Fibroblast of mammary gland (primary cell): ENCODE data around the gene CDH1.

Experiments
- DNase-seq: peaks from one replicate; pipeline ENCODE4 v3.0.0-alpha.2; 2010; ENCODE audit warnings: low read depth
- H3K4me3 ChIP-seq: 2 replicates; pipeline ENCODE4 v1.5.1; 2011; ENCODE audit warnings: low read depth, mild to moderate bottlenecking, low read length, moderate library complexity; ENCODE audit not compliant: control insufficient read depth
- TF ChIP-seq, protein P1 (sequence below): conservative IDR thresholded peaks from 2 replicates; pipeline ENCODE4 v1.5.1; 2011; ENCODE audit warnings: low read depth, low read length, inconsistent platforms; ENCODE audit not compliant: control insufficient read depth, insufficient read depth

The CDH1 gene

DNA sequence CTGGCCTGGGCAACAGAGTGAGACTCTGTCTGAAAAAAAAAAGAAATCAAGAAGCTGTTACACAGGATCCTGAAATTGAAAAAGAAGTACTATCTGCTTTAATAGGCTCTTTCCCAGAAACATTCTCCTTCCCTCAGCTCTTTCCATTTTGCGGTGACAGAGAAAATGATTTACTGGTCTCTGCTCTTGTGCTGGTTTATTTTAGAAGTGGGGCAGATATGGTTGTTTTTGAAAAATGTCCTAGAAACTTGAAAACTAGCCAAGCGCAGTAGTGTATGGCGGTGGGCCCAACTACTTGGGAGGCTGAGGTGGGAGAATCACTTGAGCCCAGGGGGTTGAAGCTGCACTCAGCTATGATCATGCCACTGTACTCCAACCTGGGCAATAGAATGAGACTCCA, 77.4 kb downstream of the CDH1 start:
- TF ChIP-seq, protein P1, sequence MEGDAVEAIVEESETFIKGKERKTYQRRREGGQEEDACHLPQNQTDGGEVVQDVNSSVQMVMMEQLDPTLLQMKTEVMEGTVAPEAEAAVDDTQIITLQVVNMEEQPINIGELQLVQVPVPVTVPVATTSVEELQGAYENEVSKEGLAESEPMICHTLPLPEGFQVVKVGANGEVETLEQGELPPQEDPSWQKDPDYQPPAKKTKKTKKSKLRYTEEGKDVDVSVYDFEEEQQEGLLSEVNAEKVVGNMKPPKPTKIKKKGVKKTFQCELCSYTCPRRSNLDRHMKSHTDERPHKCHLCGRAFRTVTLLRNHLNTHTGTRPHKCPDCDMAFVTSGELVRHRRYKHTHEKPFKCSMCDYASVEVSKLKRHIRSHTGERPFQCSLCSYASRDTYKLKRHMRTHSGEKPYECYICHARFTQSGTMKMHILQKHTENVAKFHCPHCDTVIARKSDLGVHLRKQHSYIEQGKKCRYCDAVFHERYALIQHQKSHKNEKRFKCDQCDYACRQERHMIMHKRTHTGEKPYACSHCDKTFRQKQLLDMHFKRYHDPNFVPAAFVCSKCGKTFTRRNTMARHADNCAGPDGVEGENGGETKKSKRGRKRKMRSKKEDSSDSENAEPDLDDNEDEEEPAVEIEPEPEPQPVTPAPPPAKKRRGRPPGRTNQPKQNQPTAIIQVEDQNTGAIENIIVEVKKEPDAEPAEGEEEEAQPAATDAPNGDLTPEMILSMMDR = no peak
- no peak overlapping the region for H3K4me3 ChIP-seq

DNA sequence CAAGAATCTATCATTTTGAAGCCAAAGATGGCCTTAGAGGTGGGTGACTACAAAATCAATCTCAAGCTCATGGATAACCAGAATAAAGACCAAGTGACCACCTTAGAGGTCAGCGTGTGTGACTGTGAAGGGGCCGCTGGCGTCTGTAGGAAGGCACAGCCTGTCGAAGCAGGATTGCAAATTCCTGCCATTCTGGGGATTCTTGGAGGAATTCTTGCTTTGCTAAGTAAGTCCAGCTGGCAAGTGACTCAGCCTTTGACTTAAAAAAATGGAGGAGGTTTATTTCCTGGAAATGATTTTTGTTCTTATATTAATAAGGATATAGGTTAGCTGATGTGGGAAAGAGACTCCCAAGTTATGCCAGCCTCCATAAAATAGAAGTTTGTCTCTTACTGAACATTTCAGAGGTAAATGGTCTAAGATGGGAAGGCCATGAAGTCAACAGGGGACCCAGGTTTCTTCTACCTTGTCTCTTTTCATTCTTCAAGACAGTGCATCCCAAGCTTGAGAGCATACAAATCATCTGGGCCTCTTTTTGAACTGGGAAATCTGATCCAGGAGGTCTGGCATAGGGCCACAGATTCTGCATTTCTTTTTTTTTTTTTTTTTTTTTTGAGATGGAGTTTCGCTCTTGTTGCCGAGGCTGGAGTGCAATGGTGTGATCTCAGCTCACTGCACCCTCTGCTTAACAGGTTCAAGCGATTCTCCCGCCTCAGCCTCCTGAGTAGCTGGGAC, 86.5 kb downstream of the CDH1 start:
- H3K4me3 ChIP-seq = no peak overlapping the region
- peak; percentile 77 for DNase-seq
- TF ChIP-seq, protein P1 = no peak

More for the DNA sequence above, 77.4 kb downstream of the CDH1 start:
- DNase-seq = no peak

DNA sequence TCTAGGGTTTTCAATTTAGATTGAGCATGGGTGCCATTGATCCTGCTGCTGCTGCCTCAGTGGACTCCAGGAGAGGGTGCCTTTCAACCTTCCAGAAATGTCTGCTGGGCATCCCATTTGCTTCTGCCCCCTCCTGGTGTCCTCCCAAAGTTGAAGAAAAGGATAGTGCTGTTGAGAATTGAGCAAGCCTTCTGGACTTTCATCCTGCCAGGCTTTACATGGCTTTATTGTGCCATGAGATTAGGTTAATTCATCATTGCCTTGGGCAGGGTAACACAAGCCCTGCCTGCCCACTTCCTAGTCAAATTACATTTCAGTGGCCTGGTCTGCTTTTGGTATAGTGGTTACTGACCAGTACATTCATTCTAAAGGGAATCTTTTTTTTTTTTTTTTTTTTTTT, 88.3 kb downstream of the CDH1 start:
- H3K4me3 ChIP-seq = no peak overlapping the region
- DNase-seq = no peak
- TF ChIP-seq, protein P1 = no peak

DNA sequence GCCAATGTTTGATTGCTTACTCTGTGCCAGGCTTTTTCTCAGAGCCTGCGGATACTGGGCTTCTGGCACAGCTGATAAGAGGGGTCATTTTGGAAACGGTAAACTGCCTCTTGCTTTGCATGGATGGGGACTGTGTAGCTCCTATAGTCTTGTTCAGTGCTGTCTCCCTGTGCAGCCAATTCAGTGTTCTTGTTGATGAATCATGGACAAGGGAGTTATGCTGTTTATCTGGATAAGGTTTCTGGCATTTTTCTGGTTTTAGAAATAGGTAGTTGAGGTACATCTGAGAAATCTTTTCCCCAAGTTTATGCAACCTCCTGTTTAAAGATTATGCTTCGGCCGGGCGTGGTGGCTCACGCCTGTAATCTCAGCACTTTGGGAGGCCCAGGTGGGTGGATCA, 89.6 kb downstream of the CDH1 start:
- TF ChIP-seq, protein P1 = no peak
- DNase-seq = no peak
- H3K4me3 ChIP-seq = no peak overlapping the region

DNA sequence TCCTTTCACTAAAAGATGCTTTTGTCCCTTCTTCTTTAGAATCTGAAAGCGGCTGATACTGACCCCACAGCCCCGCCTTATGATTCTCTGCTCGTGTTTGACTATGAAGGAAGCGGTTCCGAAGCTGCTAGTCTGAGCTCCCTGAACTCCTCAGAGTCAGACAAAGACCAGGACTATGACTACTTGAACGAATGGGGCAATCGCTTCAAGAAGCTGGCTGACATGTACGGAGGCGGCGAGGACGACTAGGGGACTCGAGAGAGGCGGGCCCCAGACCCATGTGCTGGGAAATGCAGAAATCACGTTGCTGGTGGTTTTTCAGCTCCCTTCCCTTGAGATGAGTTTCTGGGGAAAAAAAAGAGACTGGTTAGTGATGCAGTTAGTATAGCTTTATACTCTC, 96.2 kb downstream of the CDH1 start:
- TF ChIP-seq, protein P1 = no peak
- H3K4me3 ChIP-seq = no peak overlapping the region
- DNase-seq = no peak

DNA sequence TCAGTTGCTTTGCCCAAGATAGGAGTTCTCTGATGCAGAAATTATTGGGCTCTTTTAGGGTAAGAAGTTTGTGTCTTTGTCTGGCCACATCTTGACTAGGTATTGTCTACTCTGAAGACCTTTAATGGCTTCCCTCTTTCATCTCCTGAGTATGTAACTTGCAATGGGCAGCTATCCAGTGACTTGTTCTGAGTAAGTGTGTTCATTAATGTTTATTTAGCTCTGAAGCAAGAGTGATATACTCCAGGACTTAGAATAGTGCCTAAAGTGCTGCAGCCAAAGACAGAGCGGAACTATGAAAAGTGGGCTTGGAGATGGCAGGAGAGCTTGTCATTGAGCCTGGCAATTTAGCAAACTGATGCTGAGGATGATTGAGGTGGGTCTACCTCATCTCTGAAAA, 97.5 kb downstream of the CDH1 start:
- H3K4me3 ChIP-seq = no peak overlapping the region
- peak; percentile 17 for DNase-seq
- TF ChIP-seq, protein P1 = no peak

DNA sequence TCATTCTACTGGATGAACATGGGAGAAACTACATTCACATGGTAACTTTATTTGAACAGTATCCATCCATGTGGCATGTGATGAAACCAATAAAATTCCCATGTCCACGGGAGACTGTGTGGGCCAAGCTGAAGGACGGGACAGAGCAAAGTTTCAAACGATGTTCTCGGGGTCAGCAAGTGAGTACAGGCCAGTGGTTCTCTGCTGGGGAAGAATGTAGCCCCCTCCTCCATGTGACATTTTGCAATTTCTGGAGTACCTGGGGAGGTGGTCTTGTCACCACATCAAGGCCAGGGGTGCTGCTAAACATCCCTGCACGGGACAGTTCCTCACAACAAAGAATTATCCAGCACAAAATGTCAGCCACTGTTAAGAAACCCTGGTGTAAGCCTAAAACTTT, 98.9 kb downstream of the CDH1 start:
- TF ChIP-seq, protein P1 = no peak
- DNase-seq = no peak
- no peak overlapping the region for H3K4me3 ChIP-seq
